ENCODE results near the gene PSG11. TPM values are rescaled to one million over a fixed set of nuclear protein-coding genes. Genes with fewer than 3 reads are reported as not detected.
A peak's percentile ranks its signal among the peaks of the same experiment; 100 is the strongest.
"Not testable (repeated sequence)": the region's sequence is repeated elsewhere in the genome, so short reads cannot be mapped to it uniquely, and the experiment has no call there.

Gene PSG11
- total RNA-seq, 1 donor from 2014 or later, result not detected

DNA sequence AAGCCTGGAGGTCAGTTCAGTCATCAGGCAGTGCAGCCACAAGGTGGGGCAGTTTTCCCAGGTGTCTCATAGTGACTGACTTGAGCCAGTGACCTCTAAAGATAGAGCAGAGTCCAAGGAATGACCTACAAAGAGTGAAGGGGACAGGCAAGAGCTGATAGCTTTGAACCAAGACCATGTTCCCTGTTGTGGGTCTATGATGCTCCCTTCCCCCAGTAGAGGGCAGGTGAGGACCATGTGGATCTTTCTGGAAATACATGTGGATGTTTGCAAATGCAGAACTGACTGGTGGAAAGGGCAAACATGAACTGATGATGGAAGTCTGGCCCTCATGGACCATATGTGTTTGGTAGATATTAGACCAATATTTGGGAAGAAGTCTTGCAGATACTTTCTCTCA lies 6.7 kb downstream of the PSG11 start:
- not testable (repeated sequence) for H3K4me3 ChIP-seq (ENCODE audit: low read depth, low read length); DNase-seq (ENCODE audit: low read depth)
- TF ChIP-seq, protein P1, sequence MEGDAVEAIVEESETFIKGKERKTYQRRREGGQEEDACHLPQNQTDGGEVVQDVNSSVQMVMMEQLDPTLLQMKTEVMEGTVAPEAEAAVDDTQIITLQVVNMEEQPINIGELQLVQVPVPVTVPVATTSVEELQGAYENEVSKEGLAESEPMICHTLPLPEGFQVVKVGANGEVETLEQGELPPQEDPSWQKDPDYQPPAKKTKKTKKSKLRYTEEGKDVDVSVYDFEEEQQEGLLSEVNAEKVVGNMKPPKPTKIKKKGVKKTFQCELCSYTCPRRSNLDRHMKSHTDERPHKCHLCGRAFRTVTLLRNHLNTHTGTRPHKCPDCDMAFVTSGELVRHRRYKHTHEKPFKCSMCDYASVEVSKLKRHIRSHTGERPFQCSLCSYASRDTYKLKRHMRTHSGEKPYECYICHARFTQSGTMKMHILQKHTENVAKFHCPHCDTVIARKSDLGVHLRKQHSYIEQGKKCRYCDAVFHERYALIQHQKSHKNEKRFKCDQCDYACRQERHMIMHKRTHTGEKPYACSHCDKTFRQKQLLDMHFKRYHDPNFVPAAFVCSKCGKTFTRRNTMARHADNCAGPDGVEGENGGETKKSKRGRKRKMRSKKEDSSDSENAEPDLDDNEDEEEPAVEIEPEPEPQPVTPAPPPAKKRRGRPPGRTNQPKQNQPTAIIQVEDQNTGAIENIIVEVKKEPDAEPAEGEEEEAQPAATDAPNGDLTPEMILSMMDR (conservative IDR thresholded peaks at IDR 0.05; ENCODE audit: low read depth, low read length), result peak; percentile 46

DNA sequence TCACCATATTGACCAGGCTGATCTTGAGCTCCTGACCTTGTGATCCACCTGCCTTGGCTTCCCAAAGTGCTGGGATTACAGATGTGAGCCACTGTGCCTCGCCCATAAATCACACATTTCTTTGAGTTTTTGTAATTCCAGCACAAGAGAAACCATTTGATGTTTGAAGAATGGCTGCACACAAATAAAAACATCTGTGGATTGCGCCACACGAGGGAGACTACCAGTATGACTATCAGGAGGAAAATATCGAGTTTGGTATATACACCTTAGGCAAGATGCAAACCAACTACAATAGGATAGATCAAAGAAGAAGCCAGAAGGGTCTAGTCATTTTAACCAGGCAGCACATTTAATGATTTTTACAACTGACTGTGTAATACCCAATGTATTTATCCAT lies 20.4 kb downstream of the PSG11 start:
- H3K4me3 ChIP-seq (ENCODE audit: low read depth, low read length); DNase-seq (ENCODE audit: low read depth): not testable (repeated sequence)

DNA sequence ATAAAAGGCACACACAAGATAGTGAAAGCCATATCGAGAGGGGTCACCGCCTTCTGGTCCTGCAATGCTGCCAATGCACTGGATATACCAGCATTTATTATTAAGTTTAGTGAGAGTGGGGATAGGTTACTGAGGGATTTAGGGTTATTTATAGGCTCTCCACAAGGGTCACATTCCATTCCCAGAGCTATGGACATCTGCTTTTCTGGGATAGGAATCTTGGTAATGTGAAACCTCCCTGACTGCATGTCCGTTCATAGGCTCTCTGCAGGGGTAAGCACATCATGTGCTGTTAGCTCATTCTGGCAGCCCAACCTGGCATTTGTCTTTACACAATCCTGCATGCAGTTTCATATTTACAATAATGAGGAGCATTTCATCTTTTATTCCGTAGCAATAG lies 21.4 kb downstream of the PSG11 start:
- DNase-seq (ENCODE audit: low read depth); H3K4me3 ChIP-seq (ENCODE audit: low read depth, low read length): not testable (repeated sequence)

DNA sequence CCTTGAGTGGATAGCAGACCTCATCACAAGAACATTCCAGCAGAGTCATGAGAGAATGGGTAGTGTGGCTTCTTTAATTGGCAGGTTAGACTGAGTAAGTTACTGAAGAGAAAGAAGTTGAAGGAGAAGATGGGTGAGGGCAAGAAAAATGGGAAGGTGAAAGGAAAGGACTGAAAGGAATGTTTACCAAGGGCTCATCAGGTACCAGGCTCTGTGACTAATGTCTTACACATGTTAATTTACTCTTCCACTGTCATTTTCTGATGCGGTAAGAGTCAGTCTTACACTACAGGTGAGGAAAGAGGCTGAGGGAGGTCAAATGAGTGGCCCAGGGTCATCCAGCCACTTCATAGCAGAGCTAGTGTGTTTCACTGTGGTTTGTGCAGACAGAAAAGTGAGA lies 22.6 kb downstream of the PSG11 start:
- not testable (repeated sequence) for H3K4me3 ChIP-seq (ENCODE audit: low read depth, low read length); DNase-seq (ENCODE audit: low read depth)

DNA sequence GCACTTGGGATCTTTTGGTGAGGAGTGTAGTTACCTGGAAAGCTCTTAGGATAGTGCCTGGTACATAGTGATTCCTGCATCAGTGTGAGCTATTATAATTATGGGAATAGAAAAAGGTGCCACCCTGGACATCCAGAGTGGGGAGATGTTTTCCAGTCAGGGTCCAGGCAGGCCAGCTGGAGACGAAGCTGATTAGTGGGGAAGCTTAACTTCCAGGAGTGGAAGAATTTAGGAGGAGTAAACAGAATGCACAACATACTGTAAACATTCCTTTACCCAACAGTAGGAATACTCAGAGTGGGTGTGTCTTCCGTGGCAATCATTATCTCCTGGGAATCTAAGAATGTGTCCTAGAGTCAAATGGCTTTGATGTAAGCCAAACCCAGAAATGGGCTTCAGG lies 23.3 kb downstream of the PSG11 start:
- H3K4me3 ChIP-seq (ENCODE audit: low read depth, low read length); DNase-seq (ENCODE audit: low read depth): not testable (repeated sequence)

DNA sequence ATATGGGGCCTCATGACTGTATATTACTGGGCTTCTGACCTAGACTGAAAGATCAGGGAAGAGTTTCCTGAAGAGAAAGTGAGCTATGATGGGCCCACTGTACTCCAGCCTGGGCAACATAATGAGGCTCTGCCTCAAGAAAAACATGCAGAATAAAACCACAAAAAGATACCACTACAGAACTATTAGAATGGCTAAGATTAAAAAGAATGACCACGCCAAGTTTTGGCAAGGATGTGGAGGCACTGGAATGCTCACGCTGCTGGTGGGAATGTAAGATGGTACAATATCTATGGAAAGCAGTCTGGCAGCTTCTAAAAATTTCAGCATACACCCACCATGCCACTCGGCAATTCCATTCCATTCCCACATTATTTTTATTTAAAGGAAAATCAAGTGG lies 30.1 kb downstream of the PSG11 start:
- DNase-seq (ENCODE audit: low read depth), result not testable (repeated sequence)

DNA sequence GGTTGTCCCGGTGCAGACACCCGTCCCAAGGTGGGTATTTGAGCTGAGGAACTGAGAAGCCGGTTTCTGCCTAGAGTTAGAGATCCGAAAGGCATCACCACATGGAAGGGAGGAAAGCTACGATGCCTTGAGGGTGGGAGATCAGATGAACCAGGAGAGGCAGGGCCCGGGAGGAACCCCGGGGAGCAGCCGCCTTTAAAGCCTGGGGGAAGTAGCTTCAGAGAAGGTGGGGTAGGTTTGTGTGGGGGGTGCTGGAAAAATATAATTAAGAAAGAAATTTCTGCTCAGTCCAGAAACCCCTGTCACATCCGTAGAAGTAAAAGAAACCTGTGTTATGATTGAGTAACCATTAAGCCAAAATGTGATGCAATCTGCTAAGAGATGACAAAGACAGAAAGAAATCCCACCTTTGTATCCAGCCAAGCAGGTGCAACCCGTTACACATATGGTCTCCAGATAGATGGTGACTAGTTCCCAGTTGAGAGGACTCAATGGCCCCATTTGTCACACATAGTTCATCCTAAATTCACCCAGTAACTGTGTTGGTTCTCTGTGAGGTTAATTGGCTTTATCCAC lies 34.2 kb downstream of the PSG11 start:
- not testable (repeated sequence) for DNase-seq (ENCODE audit: low read depth); H3K4me3 ChIP-seq (ENCODE audit: low read depth, low read length)

More for the DNA sequence above, 30.1 kb downstream of the PSG11 start:
- not testable (repeated sequence) for H3K4me3 ChIP-seq (ENCODE audit: low read depth, low read length)

DNA sequence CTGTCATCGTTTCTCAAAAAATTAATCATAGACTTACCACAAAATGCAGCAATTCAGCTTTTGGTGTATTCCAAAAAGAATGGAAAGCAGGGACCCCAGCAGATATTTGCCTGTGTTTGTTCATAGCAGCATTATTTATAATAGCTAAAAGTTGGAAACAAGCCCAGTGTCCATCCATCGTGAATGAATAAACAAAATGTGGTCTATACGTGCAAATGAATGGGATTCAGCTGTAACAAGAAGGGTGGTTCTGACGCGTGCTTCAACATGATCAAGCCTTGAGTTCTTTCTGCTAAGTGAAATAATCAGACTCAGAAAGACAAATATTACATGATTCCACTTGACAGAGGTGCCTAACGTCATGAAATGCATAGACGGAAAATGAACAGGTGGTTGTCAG lies 36.4 kb downstream of the PSG11 start:
- no peak overlapping the region for H3K4me3 ChIP-seq (ENCODE audit: low read depth, low read length)
- DNase-seq (ENCODE audit: low read depth), result no peak
- TF ChIP-seq, protein P1 (conservative IDR thresholded peaks at IDR 0.05; ENCODE audit: low read depth, low read length), result no peak

DNA sequence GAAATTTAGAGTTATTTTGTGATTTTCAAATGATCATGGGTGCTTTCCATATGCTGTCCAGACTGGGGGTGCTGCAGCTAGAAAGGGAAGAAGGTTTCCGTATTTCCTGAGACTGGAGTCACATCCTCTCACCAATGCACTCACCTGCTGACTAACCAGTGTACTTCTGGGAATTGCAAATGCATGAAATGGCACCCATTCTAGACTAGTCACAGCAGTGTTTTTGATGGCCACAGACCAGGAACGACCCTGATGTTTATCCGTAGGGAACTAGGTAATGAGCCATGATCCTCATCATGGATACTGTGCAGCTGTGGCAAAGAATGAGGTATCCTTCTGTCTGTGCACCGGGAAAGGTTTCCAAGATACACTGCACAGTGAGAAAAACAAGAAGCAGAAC lies 37.1 kb downstream of the PSG11 start:
- not testable (repeated sequence) for H3K4me3 ChIP-seq (ENCODE audit: low read depth, low read length); DNase-seq (ENCODE audit: low read depth)

DNA sequence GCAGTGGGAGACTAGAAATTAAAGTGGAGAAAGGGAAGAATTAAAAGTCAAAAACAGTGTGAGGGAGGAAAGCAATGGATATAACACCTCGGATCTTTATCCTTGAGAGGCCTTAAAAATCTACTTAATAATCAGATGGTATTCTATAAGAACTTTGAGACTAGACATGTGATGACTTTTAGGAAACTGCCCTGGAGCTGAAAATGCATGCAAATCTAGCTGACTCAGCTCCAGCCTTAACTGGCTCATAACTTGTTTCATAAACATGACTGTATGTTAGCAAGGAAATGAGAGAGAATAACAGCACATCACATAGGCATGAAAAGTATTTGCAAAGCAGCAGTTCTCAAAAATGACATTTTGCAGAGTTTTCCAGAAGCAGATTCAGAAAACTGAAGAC lies 38.1 kb downstream of the PSG11 start:
- not testable (repeated sequence) for DNase-seq (ENCODE audit: low read depth); H3K4me3 ChIP-seq (ENCODE audit: low read depth, low read length)

DNA sequence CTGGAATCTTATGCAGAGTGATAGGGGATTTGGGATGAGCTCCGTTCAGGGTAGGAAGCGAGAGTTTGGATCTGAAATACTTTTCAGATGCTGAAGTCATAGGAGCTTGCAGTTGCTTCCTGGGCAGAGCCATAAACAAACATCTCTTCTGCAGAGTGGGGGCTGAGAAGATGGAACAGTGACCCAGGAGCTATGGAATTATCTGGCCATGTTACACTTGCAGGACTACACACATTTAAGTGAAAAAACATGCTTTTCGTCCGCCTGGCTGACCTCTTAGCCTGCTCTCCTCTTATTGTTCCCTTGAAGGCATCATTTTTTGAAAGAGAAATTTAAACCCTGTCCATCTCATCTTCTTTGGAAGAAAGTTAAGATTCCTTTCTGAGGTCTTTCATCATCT lies 40.7 kb downstream of the PSG11 start:
- no peak for DNase-seq (ENCODE audit: low read depth)
- TF ChIP-seq, protein P1 (conservative IDR thresholded peaks at IDR 0.05; ENCODE audit: low read depth, low read length), result no peak
- no peak overlapping the region for H3K4me3 ChIP-seq (ENCODE audit: low read depth, low read length)

DNA sequence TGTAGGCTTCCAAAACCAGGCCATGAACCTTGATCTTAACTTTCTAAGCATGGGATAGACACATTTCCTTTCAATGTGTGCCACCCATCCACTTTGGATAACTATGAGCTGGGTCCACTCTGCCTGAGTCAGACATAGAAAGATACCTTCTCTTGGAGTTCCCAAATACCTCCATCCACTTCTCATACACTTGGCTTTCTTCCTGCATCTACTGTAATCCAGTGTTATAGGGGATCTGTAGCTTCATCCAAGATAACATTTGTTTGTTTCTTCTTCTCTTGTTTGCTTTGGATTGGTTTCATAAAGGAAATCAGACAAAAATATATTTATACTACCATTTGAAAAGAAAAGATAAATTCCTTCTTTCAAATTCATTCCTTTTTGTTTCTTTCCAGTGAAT lies 44.2 kb downstream of the PSG11 start:
- DNase-seq (ENCODE audit: low read depth); H3K4me3 ChIP-seq (ENCODE audit: low read depth, low read length): not testable (repeated sequence)

DNA sequence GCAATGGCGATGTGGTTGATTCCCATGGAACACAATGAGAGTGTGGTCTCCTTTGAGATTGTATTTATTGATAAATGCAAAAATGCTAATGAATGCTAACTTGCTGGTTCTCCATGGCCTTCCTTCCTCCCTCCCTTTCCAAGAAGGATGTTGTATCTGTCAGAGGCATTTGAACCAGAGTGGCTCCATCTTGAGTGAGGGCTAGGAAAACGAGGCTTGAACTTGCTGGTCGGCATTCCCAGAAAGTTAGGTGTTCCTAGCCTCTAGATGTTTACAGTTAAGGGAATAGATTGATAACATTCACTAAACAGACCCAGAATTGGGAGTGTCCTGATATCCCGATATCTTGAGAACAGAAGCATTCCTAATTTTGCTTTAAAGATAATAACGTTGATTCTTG lies 54.8 kb downstream of the PSG11 start:
- H3K4me3 ChIP-seq (ENCODE audit: low read depth, low read length); DNase-seq (ENCODE audit: low read depth): not testable (repeated sequence)
